PC-9 (cell line): Measurements from ENCODE around the gene LAMA3. TPM values are rescaled to one million over a fixed set of nuclear protein-coding genes. Genes with fewer than 3 reads are reported as not detected.

ENCODE experiments used
- BruUV-seq: library from RNA; stranded (reverse); fragments of 400-500 nt; replicated peaks from 2 replicates; lab custom pipeline; 2021; lab: Mats Ljungman, UMichigan
- CTCF ChIA-PET: fragments of 300-600 bp; sonication (Branson Sonifier 250); formaldehyde crosslinking; loops from one replicate; lab custom pipeline; 2022; ENCODE audit warnings: antibody characterized with exemption; lab: Charles Lee
- POLR2A ChIA-PET: fragments of 300-600 bp; sonication (Branson Sonifier 250); formaldehyde crosslinking; loops from one replicate; lab custom pipeline; 2022; ENCODE audit warnings: antibody characterized with exemption; ENCODE audit not compliant: unreplicated experiment; lab: Charles Lee
- DNase-seq, 2 experiments: peaks; one replicate each; pipeline versions ENCODE4 v3.0.0 to v3.0.0-alpha.2; 2015 to 2022; ENCODE audit warnings: mixed read lengths in 1 of 2
- H2AFZ ChIP-seq: fragments of 200-600 bp; sonication (generic); 2 replicates; pipeline ENCODE4 v1.8.1; 2017; ENCODE audit warnings: antibody characterized with exemption
- H3F3A ChIP-seq: fragments of 200-600 bp; sonication (generic); 2 replicates; pipeline ENCODE4 v1.8.1; 2017; ENCODE audit warnings: antibody characterized with exemption, mild to moderate bottlenecking, low read depth; ENCODE audit not compliant: insufficient read depth
- H3K27ac ChIP-seq: fragments of 200-600 bp; sonication (generic); 2 replicates; pipeline ENCODE4 v1.6.1; 2016; ENCODE audit warnings: mixed run types
- H3K27me3 ChIP-seq: fragments of 200-600 bp; sonication (generic); 2 replicates; pipeline ENCODE4 v1.6.1; 2016; ENCODE audit warnings: low read depth, mixed run types; ENCODE audit not compliant: insufficient read depth
- H3K36me3 ChIP-seq: fragments of 200-600 bp; sonication (generic); 2 replicates; pipeline ENCODE4 v1.6.1; 2016; ENCODE audit warnings: low read depth, mixed run types
- H3K4me1 ChIP-seq: fragments of 200-600 bp; sonication (generic); replicated peaks from 2 replicates; pipeline ENCODE4 v1.6.1; 2016; ENCODE audit warnings: mixed run types; ENCODE audit not compliant: insufficient read depth
- H3K4me2 ChIP-seq: fragments of 200-600 bp; sonication (generic); 2 replicates; pipeline ENCODE4 v1.6.1; 2017; ENCODE audit warnings: mixed run types
- H3K4me3 ChIP-seq: fragments of 200-600 bp; sonication (generic); 2 replicates; pipeline ENCODE4 v1.6.1; 2016; ENCODE audit warnings: mixed run types
- H3K79me2 ChIP-seq: fragments of 200-600 bp; sonication (generic); 2 replicates; pipeline ENCODE4 v1.6.1; 2017; ENCODE audit warnings: low read depth, mixed run types
- H3K9me2 ChIP-seq: fragments of 200-600 bp; sonication (generic); 2 replicates; pipeline ENCODE4 v1.8.1; 2017; ENCODE audit warnings: mild to moderate bottlenecking; ENCODE audit not compliant: insufficient read depth
- H3K9me3 ChIP-seq: fragments of 200-600 bp; sonication (generic); 2 replicates; pipeline ENCODE4 v1.8.1; 2016; ENCODE audit warnings: low read depth; ENCODE audit not compliant: insufficient read depth
- H4K20me1 ChIP-seq: fragments of 200-600 bp; sonication (generic); 2 replicates; pipeline ENCODE4 v1.8.1; 2017; ENCODE audit not compliant: insufficient read depth
- CTCF ChIP-seq: fragments of 200-600 bp; sonication (generic); conservative IDR thresholded peaks from 2 replicates; pipeline ENCODE4 v1.6.1; 2017; ENCODE audit warnings: mixed run types, antibody characterized with exemption, mild to moderate bottlenecking, moderate library complexity
- EZH2 ChIP-seq: fragments of 200-600 bp; sonication (generic); IDR thresholded peaks from 2 replicates; pipeline ENCODE4 v1.8.0; 2017; ENCODE audit warnings: antibody characterized with exemption, low read depth
- intact Hi-C: fragments of 100-400 bp; cut with micrococcal nuclease; formaldehyde crosslinking; loops from one replicate; pipeline ENCODE4 v1.10.0; 2022; ENCODE audit not compliant: unreplicated experiment
- total RNA-seq: library from RNA; stranded (reverse); gene quantifications from 2 replicates; pipeline ENCODE4 v1.2.3, GENCODE V29; 2021

LAMA3 gene
- total RNA-seq, 1 experiment from 2014 or later, result 44.4 TPM

- H3F3A ChIP-seq, result no peaks in the 10 kb centered on the region
- ChIA-PET POLR2A (no interaction called here), CTCF (no interaction called here)
- TF ChIP-seq EZH2 (no peak), CTCF (no peak)
- H2AFZ ChIP-seq, result no peak overlapping the region
- no peaks in the 10 kb centered on the region for H3K9me3 ChIP-seq
- H3K27me3 ChIP-seq, result no peaks in the 10 kb centered on the region
- H3K4me2 ChIP-seq, result no peak overlapping the region
- H3K4me1 ChIP-seq, result no peaks in the 10 kb centered on the region
- no peak overlapping the region for H3K4me3 ChIP-seq
- H3K27ac ChIP-seq, result no peak overlapping the region
- intact Hi-C loops, result no loop called here
- H4K20me1 ChIP-seq, result no peaks in the 10 kb centered on the region
- no peaks in the 10 kb centered on the region for H3K9me2 ChIP-seq
- H3K79me2 ChIP-seq, result no peaks in the 10 kb centered on the region
- no peak for DNase-seq
- H3K36me3 ChIP-seq, result no peaks in the 10 kb centered on the region
- BruUV-seq, result no TSS peak
Observed at GRCh38 chr18:23908827-23909226, 219.6 kb downstream of the LAMA3 start.

- no peak overlapping the region for H3K27ac ChIP-seq
- H3K79me2 ChIP-seq, result no peaks in the 10 kb centered on the region
- H3K36me3 ChIP-seq, result no peaks in the 10 kb centered on the region
- H3K9me3 ChIP-seq, result no peaks in the 10 kb centered on the region
- H3K9me2 ChIP-seq, result no peaks in the 10 kb centered on the region
- DNase-seq, result no peak
- no peak overlapping the region for H3K4me2 ChIP-seq
- intact Hi-C loops, result no loop called here
- POLR2A ChIA-PET, result no interaction called here
- H3K4me3 ChIP-seq, result no peak overlapping the region
- CTCF ChIA-PET, result no interaction called here
- H3K4me1 ChIP-seq, result no peaks in the 10 kb centered on the region
- no peak overlapping the region for H2AFZ ChIP-seq
- H4K20me1 ChIP-seq, result no peaks in the 10 kb centered on the region
- no peaks in the 10 kb centered on the region for H3K27me3 ChIP-seq
- H3F3A ChIP-seq, result no peaks in the 10 kb centered on the region
- TF ChIP-seq EZH2, result no peak
- TF ChIP-seq CTCF, result no peak
- no TSS peak for BruUV-seq
Observed at GRCh38 chr18:23910032-23910431, 220.8 kb downstream of the LAMA3 start.

GRCh38 chr18:23912356-23912755 is 223.1 kb downstream of the LAMA3 start:
- no peak for DNase-seq
- Histone ChIP-seq H3K9me2 (no peaks in the 10 kb centered on the region), H3K4me2 (no peak overlapping the region), H3K79me2 (no peaks in the 10 kb centered on the region), H3F3A (no peaks in the 10 kb centered on the region), H3K36me3 (no peaks in the 10 kb centered on the region), H4K20me1 (no peaks in the 10 kb centered on the region), H3K9me3 (no peaks in the 10 kb centered on the region), H3K27ac (no peak overlapping the region), H3K4me1 (no peaks in the 10 kb centered on the region), H2AFZ (no peak overlapping the region), H3K4me3 (no peak overlapping the region), H3K27me3 (no peaks in the 10 kb centered on the region)
- ChIA-PET POLR2A (no interaction called here), CTCF (interaction anchor here (0.7 kb wide), 1 partner anchor 87 kb away, joined by 5 read pairs; no protein-coding TSS in a partner anchor)
- intact Hi-C loops, result no loop called here
- TF ChIP-seq EZH2 (no peak), CTCF (no peak)
- no TSS peak for BruUV-seq
